TTC549 (cell line): ENCODE results near the gene FAM98C.

ENCODE experiments used
- FAIRE-seq: peaks from 2 replicates; lab custom pipeline; 2012; peaks lifted over from hg19 to GRCh38; lab: Jason Lieb, UNC

FAM98C gene

DNA sequence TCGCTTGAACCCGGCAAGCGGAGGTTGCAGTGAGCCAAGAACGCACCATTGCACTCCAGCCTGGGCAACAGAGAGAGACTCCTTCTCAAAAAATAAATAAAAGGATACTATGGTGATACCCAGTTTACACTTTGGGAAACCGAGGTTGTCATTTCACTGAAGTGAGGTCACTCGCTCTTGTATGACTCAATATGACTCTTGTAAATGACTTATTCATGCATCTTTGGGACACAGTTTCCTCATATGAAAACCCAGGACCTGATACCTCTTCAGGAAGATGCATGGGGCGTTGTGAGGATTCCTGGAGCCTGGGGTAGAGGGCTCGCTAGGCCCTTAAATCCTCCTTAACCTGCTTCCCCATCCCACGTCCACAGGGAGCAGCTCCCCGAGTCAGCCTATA is 24.0 kb upstream of the FAM98C start:
- no peak for FAIRE-seq

DNA sequence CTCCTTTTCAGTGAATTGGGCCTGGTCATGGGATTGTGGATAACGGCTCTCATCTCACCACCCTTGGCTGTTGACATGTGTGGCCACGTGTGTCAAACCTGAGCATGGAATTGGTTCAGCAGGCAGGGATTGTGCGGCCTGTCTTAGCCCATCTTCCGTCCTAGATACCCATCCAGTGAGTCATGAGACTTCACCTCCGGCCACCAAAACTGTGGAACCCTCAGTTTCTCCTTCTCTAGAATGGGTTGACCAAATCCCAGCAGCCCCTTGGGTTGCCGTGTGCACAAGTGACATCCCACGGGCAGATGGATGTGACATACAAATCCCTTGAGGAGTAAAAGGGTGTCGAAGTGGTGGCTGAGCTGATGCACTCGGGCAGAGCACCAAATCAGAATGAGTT is 21.8 kb upstream of the FAM98C start:
- no peak for FAIRE-seq

DNA sequence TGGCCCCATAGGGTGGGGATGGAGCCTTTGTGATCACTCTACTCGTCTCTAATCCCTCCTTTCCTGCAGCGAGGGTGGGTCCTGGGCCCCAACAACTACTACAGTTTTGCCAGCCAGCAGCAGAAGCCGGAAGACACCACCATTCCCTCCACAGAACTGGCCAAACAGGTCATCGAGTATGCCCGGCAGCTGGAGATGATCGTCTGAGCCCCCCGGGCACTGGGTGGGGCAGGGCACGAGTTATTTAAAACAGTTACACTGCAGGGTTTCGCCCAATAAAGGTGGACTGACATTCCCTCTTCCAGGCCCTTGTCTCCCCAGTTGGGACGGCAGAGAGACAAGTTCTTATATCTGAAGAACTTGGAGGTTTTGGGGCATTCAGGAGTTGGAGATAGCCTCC is 19.7 kb upstream of the FAM98C start:
- no peak for FAIRE-seq

DNA sequence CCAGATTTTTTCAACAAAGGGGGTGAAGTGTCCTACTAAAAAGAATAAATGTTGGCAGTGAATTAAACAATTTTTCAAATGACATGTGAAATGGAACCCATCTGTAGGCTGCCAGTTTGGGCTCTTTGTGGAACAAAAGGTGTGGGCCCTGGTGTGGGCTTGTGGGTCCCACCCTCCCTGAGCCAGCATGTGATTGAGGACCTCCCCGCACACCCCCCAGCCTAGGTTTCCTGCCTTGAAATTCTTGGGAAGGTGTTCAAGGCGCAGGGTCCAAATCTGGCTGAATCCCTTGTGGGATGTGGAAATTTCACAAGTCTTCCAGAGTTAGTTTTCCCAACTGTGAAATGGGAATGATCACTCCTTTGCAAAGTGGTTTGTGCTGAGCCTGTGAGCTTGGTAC is 19.1 kb upstream of the FAM98C start:
- FAIRE-seq: no peak

DNA sequence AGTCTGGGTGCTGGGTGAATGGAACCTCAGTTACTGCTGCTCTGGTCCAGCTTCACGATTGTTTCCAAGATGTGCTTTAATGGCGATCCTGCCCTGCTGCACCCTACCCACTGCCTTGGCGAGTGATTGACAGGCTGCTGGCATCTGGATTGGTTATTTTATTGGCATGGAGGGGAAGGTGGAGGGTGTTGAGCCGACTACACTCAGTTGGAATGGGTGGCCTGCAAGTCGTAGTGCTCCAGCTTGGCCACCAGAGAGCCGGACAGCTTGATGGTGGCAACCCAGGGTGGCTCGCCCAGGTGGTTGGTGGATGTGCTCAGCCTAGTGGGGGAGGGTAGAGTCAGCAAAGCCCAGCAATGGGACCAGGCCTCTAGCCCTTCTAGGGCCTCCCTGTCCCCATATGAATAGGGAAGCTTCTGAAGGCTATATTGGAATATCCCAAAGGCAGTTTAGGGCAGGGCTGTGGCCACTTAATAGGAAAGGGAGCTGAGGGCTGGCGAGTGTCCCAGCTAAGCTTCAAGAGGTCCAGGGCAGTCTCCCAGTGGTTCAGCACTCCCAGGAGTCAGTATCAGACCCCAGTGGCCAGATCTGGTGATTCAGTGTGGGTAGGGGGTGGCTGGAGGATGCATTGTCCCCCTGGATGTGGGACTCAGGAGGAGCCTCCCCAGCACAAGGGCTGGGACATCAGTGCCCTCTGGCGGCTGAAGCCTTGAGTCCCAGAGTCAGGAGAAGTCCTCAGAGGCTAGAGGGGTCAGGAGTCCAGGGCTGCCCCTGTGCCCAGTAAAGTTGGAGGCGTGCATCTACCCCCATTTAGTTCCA is 18.5 kb upstream of the FAM98C start:
- no peak for FAIRE-seq

DNA sequence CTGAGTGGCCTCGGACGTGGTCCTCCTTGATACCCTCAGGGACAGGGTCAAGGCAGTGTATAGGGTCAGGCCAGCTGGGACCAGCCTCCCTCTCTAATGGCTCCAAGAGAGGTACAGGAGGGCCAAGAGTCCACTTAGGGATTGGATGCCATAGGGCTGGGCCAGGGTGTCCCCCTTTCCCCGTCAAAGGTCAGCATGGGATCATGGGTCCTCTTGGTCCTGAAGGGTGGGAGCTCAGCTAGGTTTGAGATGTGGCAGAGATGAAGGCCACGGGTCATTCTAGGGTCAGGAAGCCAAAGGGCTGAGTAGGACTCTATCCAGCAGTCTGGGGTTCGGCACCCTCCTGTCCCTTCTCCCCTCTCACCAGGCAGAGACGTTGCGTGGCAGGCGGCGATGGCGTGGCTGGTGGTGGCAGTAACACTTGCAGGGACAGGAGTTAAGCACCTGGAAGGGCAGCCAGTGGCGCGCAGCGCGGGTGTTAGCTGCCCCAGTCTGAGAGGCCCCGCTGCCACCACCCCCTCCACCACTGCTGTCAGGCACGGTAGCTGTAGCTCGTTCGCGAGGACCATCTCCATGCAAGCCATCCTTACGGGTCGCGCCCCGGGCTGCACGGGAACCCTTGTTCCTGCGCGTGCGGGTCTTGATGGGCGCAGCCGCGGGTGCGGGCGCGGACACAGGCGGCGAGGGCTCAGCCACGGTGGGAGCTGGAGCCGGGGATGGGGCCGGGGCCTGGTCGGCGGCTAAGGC is 17.7 kb upstream of the FAM98C start:
- FAIRE-seq: no peak

DNA sequence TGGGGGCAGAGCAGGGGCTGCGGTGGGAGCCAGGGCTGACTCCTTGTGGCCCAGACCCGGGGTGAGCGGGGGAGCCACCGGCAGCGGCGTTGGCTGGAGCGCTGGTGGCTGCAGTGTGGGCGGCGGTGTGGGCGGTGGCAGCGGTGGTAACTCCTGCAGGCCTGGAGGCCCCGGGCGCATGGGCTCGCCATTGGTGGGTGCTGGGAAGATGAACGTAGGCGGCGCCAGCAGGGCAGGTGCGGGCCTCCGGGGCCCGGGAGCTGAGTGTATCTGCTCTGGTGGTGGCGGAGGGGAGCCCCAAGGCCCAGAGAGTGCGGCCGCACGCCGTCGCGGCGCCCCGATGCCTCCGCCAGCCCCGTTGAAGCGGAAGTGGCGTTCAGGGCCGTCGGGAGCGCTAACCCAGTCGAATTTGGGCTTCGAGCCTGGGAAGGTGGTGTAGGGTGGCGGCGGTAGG is 17.1 kb upstream of the FAM98C start:
- no peak for FAIRE-seq

DNA sequence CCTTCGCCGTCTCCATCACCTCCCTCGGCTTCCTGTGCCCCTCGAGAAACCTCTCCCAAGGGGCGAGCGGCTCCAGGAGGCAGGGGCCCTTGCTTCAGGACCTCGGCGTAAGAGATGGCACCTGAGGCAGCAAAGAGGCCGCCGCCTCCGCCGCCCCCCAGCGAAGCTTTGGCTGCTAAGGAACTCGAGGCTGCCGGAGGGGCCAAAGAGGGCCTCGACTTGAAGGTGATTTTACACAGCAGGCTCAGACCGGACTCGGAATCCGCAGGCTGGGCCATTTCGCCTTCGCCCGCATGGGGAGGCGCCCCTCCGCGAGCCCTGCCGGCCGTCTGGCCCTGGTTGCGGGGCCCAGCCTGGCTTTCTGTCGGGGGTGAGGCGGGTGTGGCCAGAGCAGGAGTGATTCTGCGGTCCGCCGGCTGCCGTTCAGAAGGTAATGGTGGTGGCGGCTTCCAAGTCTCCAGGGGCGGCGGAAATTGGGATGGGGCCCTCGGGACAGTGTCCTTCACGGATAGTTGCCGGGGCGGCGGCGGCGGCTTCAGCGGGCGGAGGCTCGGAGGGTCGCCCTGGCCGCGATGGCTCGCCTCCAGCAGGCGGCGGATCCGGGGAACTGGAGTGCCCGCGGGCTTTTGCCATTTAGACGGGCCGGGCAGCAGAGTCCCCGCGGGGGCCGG is 16.5 kb upstream of the FAM98C start:
- FAIRE-seq: no peak

DNA sequence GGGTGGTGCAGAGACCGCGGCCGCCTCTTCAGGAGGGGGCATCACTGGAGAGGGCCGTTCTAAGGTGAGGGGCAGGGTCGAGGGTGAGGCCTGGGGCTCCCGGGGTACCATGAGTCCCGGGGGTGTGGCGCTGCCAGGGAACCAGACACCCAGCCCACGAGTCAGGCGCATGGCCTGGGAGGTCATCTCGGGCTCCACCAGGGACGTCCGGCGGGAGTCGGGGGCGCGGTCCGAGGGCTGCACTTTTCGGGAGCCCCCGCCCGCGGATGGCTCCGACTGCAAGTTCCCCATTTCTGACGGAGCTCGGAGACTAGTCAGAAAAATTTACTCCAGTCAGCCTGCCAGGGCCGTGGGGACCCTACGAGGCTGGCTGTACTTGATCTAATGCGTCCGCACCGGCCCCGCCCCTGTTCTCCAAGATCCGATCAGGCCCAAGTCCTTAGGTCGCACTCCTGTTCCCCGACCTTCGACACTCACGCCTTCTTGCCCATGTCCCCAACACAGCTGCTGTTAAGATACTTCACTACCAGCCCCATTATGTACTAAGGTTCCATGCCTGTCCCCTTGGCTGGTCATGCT is 15.8 kb upstream of the FAM98C start:
- FAIRE-seq: no peak

DNA sequence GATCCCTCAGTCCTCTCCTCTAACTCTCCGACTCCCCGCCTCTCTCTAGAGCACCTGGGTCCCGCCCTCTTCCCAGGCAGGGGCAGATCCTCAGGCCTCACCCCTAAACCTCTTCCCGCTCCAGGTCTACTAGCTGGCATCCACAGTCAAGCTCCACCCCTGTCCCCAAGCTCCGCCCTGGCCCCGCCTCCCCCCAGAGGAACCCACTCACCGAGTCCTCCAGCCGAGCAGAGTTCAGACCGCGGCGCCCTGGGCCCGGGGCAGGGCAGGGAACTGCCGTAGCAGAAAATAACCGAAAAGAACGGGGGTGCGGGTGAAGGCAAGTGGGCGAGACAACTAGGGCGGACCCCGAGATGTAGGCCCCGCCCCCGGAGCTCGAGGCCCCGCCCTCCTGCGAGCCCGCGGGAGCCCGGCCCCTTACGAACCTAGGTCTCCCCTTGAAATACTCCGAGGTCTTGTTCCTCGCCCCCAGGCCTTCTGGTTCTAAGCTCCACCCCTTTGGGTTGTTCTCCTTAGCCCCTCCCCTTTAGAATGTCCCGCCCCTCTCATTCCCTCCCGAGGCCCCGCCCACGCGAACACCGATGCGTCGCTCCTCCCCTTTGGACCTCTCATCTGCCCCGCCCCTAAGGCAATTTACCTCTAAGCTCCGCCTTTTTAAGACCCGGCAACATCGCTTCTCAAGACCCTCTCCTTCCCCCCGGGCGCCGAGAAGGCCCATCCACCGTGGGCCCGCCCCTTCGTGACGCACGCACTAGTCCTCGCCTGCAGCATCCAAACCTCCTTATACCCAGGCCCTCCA is 15.1 kb upstream of the FAM98C start, which contains the start of gene GGN:
TSS of gene GGN (minus strand) at position 485 of the 799 bp plus-strand sequence. CDS start 773 bp downstream, outside the sequence.
- FAIRE-seq: peak; percentile 89

DNA sequence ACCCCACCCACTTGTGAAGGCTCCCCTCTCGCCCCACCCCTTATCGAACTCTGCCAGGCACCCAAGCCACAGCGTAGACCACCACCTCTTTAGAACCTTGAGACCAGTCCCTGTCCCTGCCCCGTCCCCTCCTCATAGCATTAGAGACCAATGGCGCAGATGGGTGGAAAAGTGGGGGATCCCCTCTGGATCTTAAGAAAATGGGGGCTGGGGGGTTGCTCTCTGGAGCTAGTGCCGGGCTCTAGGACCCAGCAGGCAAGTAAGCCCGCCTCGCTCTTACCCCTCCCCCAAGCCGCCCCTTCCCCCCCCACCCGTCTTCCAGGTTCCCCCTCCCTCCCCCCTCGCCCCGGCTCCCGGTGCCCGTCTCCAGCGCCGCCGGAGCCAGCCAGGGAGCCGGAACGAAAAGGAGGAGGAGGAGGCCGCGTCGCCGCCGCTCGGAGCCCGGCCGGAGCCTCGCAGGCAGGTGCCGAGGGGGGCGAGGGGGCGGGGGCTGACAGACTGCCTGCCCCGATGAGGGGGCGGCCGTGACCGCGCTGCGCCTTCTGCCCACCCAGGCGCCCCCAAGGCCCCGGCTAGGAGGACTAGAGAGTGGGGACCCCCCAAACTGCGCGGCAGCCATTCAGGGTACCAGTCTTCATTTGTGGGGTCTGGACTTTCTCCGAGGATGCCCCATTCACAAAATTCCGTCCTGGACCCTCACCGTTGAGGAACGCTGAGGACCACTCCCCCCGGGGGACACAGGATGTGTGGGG is 14.4 kb upstream of the FAM98C start, which contains the start of gene SPRED3:
TSS of gene SPRED3 (plus strand) at position 349 of the 752 bp plus-strand sequence. CDS start 1,606 bp downstream, outside the sequence.
- no peak for FAIRE-seq

DNA sequence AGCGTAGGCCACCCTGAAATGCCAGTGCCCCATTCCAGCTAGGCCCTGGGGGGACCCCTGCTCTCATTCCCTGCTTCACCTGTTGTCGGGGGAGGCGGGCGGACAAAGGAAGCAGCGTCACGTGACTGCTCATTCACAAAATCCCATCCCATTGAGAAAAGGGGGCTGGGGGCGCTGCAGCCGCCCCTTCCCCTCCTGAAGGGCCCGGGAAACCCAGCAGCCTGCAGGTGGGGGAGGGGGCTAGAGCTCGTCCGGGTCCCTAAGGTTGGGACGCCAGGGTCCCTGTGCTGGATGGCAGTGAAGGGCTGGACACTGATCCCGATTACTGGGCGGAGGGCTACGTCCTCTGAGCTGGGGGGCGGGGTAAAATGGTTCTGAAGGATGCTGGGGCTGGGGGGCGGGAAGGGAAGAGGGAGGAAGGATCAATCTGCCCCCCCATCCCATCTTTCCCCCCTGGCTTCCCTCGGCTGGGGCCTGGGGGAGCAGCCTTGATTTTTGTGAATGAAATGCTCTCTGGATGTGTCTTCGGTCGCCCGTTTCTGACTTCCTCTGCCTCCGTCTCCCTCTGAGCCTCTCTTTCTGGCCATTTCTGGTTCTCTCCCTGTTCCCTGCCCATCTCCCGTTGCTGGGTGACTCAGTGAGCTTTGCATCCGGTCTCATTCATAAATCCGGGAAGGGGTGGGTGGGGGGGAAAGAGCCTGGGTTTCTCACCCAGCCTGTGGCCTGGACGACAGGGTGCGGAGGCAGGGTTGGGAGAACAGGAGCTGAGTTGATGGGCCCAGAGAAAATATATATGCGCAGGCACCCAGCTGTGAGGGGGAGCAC is 13.6 kb upstream of the FAM98C start:
- no peak for FAIRE-seq

DNA sequence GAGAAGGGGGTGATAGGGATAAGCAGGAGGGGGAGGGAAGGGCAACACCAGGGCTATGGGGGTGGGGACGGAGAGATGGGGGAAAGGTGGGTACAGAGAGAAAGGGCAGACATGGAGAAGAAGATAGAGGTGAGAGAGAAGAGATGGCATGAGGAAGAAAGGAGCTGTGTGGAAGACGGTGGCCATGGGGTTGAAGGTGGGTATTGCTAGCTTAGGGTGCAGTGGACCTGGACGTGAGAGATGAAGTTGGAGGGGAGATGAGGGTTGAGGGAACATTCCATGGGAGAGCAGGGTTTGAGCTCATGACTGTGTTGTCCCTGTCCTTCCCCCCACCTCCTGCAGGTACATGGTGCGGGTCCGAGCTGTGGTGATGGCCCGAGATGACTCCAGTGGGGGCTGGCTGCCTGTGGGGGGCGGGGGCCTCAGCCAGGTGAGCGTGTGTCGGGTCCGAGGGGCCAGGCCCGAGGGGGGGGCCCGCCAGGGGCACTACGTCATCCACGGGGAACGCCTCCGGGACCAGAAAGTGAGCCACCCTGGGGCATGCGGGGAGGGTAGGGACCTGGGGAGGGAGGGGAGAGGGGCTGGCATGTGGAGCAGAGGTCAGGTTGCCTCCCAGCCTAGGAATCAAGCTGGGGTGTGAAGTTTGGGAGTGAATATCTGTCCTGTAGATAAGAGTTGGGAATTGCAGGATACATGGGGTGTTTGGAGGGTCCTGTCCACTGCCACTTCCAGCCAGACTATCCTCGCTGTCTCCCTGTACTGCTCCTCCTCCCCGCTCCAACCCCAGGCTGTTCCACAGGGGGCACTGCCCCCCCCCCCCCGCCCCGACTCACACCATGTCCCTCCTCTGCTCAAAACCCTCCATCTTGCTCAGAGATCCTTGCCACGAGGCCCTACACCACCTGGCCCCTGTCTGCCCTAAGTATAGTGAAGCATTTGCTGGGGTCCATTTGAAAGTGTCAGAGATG is 12.7 kb upstream of the FAM98C start:
- no peak for FAIRE-seq

DNA sequence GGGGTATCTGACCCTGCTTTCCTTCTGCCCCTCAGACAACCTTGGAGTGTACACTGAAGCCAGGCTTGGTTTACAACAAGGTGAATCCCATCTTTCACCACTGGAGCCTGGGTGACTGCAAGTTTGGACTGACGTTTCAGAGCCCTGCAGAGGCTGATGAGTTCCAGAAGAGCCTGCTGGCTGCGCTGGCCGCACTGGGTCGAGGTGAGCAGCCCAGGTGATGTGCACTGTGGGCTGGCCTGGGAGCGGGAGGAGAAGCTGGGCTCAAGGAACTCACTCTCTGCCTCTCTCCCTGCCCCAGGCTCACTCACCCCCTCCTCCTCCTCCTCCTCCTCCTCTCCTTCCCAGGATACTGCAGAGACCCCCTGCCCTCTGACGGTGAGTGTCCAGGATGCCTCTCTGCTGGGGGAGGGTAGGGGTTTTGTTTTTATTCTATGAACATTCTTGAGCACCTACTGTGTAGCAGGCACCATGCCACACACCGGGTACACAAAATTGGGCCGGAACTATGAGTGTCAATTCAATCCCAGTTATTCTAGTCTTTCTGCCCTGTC is 10.9 kb upstream of the FAM98C start:
- no peak for FAIRE-seq

DNA sequence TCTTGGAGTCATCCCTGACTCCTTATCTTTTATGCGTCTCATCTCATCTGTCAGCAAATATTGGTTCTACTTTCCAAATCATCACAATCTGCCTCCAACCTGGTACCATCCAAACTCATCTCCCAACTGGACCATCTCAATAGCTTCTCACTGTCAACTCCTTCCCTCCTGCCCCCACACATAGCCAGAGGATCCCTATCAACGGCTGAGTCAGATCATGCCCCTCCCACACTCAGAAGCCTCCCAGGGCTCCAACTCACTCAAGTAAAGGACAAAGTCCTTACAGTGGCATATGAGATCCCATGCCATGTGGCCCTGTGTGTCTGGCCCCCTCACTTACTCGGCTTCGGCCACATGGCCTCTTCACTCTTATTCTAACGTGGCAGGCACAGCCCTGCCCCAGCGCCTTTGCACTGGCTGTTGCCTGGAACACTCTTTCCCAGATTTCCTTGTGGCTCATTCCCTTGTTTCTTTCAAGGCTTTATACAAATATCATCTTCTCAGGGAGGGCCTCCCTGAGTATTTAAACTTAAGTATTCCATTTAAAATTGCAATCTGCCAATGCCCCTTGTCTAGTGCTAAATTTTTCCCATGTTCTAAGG is 10.1 kb upstream of the FAM98C start:
- no peak for FAIRE-seq

DNA sequence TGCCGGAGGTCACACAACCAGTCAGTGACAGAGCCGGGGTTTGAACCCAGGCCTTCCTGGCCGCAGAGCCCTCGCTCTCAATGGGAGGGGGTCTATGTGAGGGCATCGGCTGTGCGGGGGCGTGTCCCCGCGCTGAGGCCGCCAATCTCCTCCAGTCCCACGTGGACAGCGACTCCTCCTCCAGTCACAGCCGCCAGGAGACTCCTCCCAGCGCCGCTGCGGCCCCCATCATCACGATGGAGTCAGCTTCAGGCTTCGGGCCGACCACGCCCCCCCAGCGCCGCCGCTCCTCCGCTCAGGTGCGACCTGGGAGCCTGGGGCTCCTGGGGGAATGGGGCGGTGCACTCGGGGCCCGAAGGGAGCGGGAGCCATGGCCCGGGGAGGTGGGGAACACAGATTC is 8.4 kb upstream of the FAM98C start:
- FAIRE-seq: no peak

DNA sequence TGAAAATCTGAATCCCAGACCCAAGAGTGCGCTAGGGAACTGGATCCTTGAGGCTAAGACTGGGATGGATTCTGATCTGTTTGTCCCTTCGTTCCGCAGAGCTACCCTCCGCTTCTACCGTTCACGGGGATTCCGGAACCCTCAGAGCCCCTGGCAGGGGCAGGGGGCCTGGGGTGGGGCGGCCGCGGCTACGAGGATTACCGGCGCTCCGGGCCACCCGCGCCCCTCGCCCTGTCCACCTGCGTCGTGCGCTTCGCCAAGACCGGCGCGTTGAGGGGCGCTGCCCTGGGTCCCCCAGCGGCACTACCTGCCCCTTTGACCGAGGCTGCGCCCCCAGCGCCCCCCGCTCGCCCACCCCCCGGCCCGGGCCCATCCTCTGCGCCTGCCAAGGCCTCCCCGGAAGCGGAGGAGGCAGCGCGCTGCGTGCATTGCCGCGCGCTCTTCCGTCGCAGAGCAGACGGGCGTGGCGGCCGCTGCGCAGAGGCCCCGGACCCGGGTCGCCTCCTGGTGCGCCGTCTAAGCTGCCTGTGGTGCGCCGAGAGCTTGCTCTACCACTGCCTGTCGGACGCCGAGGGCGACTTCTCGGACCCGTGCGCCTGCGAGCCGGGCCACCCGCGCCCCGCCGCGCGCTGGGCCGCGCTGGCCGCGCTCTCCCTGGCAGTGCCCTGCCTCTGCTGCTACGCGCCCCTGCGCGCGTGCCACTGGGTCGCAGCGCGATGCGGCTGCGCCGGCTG is 7.3 kb upstream of the FAM98C start:
- no peak for FAIRE-seq
